Measurements from ENCODE around the gene STXBP6.

GRCh38 chr14:24913746-24914145 lies 136.2 kb downstream of the STXBP6 start:
- TF ChIP-seq POLR2A (IDR thresholded peaks at IDR 0.05) = no peak
- TF ChIP-seq CTCF (IDR thresholded peaks at IDR 0.05) = no peak

Data from body of pancreas (tissue), 4 donors.